ENCODE measurements around the gene PLA2G2A.

The PLA2G2A gene

GRCh38 chr1:19954059-19954458 lies 25.4 kb downstream of the PLA2G2A start:
- Histone ChIP-seq H3K9ac (no peak overlapping the region), H3K4me2 (no peak overlapping the region), H3K9me3 (peaks cover 21% of the 10 kb centered on the region), H3K27ac (no peak overlapping the region), H3K4me1 (no peaks in the 10 kb centered on the region), H3K36me3 (no peaks in the 10 kb centered on the region), H3K27me3 (no peaks in the 10 kb centered on the region), H3K4me3 (no peak overlapping the region), H4K20me1 (no peaks in the 10 kb centered on the region)
- no peak for TF ChIP-seq Cebpa-rat (IDR thresholded peaks at IDR 0.05)

DNA sequence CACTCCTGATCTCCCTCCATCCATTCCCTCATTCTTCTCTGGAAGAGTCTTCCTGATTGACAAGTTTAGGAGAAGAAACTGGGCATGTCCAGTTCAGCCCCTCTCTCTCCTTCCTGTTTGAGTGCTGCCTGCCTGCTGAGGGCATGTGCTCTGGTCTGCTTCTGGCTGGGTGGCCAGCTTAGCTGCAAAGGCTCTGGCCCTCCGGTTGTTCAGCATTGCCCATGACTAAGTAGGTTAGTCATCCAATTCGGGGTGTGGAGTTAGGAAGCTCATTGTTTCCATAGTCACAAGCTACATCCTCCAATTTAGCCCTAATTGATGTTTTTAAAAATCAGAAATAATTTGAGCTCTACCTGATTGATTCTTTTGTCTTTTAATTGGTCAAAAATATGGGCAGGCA lies 30.4 kb downstream of the PLA2G2A start:
- H3K9ac ChIP-seq = no peak overlapping the region
- H3K4me1 ChIP-seq = no peaks in the 10 kb centered on the region
- no peaks in the 10 kb centered on the region for H3K36me3 ChIP-seq
- H3K27me3 ChIP-seq = no peaks in the 10 kb centered on the region
- H4K20me1 ChIP-seq = no peaks in the 10 kb centered on the region
- H3K9me3 ChIP-seq = peaks cover 13% of the 10 kb centered on the region
- no peak overlapping the region for H3K4me2 ChIP-seq
- no peak for TF ChIP-seq Cebpa-rat (IDR thresholded peaks at IDR 0.05)
- no peak overlapping the region for H3K27ac ChIP-seq
- no peak overlapping the region for H3K4me3 ChIP-seq

- no peak overlapping the region for H3K27ac ChIP-seq
- no peaks in the 10 kb centered on the region for H3K36me3 ChIP-seq
- TF ChIP-seq Cebpa-rat (IDR thresholded peaks at IDR 0.05) = no peak
- H3K4me1 ChIP-seq = no peaks in the 10 kb centered on the region
- no peak overlapping the region for H3K4me3 ChIP-seq
- H4K20me1 ChIP-seq = no peaks in the 10 kb centered on the region
- no peaks in the 10 kb centered on the region for H3K27me3 ChIP-seq
- no peak overlapping the region for H3K4me2 ChIP-seq
- no peak overlapping the region for H3K9ac ChIP-seq
- H3K9me3 ChIP-seq = no peaks in the 10 kb centered on the region
Observed at GRCh38 chr1:19946971-19947370, 32.4 kb downstream of the PLA2G2A start.

- H3K36me3 ChIP-seq = no peaks in the 10 kb centered on the region
- H3K4me3 ChIP-seq = no peak overlapping the region
- no peak overlapping the region for H3K27ac ChIP-seq
- no peaks in the 10 kb centered on the region for H3K27me3 ChIP-seq
- H3K9ac ChIP-seq = no peak overlapping the region
- no peak for TF ChIP-seq Cebpa-rat (IDR thresholded peaks at IDR 0.05)
- no peaks in the 10 kb centered on the region for H4K20me1 ChIP-seq
- H3K9me3 ChIP-seq = peaks cover under 1% of the 10 kb centered on the region; the same call in 1 of the 2 replicates
- no peaks in the 10 kb centered on the region for H3K4me1 ChIP-seq
- no peak overlapping the region for H3K4me2 ChIP-seq
Observed at GRCh38 chr1:19946331-19946751, 33.1 kb downstream of the PLA2G2A start.

- Histone ChIP-seq H3K9ac (no peak overlapping the region), H3K4me3 (no peak overlapping the region), H3K36me3 (no peaks in the 10 kb centered on the region), H3K4me1 (no peaks in the 10 kb centered on the region), H3K9me3 (peaks cover 5% of the 10 kb centered on the region; the same call in 1 of the 2 replicates), H3K27me3 (no peaks in the 10 kb centered on the region), H3K27ac (no peak overlapping the region), H4K20me1 (no peaks in the 10 kb centered on the region), H3K4me2 (no peak overlapping the region)
- no peak for TF ChIP-seq Cebpa-rat (IDR thresholded peaks at IDR 0.05)
Observed at GRCh38 chr1:19945914-19946313, 33.5 kb downstream of the PLA2G2A start.

- no peak for TF ChIP-seq Cebpa-rat (IDR thresholded peaks at IDR 0.05)
- Histone ChIP-seq H4K20me1 (no peaks in the 10 kb centered on the region), H3K4me2 (no peak overlapping the region), H3K4me3 (no peak overlapping the region), H3K4me1 (no peaks in the 10 kb centered on the region), H3K27ac (no peak overlapping the region), H3K27me3 (no peaks in the 10 kb centered on the region), H3K36me3 (no peaks in the 10 kb centered on the region), H3K9ac (no peak overlapping the region), H3K9me3 (peaks cover 7% of the 10 kb centered on the region; the same call in 1 of the 2 replicates)
Observed at GRCh38 chr1:19942657-19943056, 36.8 kb downstream of the PLA2G2A start.

GRCh38 chr1:19942088-19942487 lies 37.3 kb downstream of the PLA2G2A start:
- H3K4me3 ChIP-seq = no peak overlapping the region
- H3K36me3 ChIP-seq = no peaks in the 10 kb centered on the region
- no peak overlapping the region for H3K4me2 ChIP-seq
- no peak overlapping the region for H3K9ac ChIP-seq
- H3K27ac ChIP-seq = no peak overlapping the region
- H3K4me1 ChIP-seq = no peaks in the 10 kb centered on the region
- H3K27me3 ChIP-seq = no peaks in the 10 kb centered on the region
- H3K9me3 ChIP-seq = peaks cover 7% of the 10 kb centered on the region; the same call in 1 of the 2 replicates
- H4K20me1 ChIP-seq = no peaks in the 10 kb centered on the region
- TF ChIP-seq Cebpa-rat (IDR thresholded peaks at IDR 0.05) = no peak

DNA sequence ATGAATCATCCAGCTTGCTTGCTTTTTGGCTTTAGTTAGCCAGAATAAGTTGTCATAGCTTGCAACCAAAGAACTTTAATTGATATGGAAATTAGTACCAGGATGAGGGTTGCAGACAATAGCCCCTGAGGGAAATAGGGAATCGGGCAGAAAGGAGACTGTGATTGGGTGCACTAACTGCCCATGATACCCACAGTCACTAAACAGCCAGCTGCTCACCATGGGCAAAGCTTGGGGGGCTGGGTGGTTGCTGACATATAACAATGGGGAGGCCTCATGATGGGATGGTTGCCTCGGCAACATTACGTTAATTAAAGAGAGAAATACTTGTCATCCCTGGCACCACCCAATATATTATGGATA lies 38.2 kb downstream of the PLA2G2A start:
- Histone ChIP-seq H3K4me1 (no peaks in the 10 kb centered on the region), H3K9me3 (peaks cover 7% of the 10 kb centered on the region; the same call in 1 of the 2 replicates), H3K4me2 (no peak overlapping the region), H3K27me3 (no peaks in the 10 kb centered on the region), H3K27ac (no peak overlapping the region), H3K4me3 (no peak overlapping the region), H4K20me1 (no peaks in the 10 kb centered on the region), H3K9ac (no peak overlapping the region), H3K36me3 (no peaks in the 10 kb centered on the region)
- no peak for TF ChIP-seq Cebpa-rat (IDR thresholded peaks at IDR 0.05)

GRCh38 chr1:19940486-19941205 lies 38.8 kb downstream of the PLA2G2A start:
- Histone ChIP-seq H4K20me1 (no peaks in the 10 kb centered on the region), H3K27ac (no peak overlapping the region), H3K9me3 (peaks cover 7% of the 10 kb centered on the region; the same call in 1 of the 2 replicates), H3K36me3 (no peaks in the 10 kb centered on the region), H3K4me2 (no peak overlapping the region), H3K4me3 (no peak overlapping the region), H3K4me1 (no peaks in the 10 kb centered on the region), H3K9ac (no peak overlapping the region), H3K27me3 (no peaks in the 10 kb centered on the region)
- no peak for TF ChIP-seq Cebpa-rat (IDR thresholded peaks at IDR 0.05)

- Histone ChIP-seq H3K27ac (no peak overlapping the region), H3K4me2 (no peak overlapping the region), H3K4me1 (no peaks in the 10 kb centered on the region), H3K9me3 (peaks cover 17% of the 10 kb centered on the region), H3K36me3 (no peaks in the 10 kb centered on the region), H3K9ac (no peak overlapping the region), H3K27me3 (no peaks in the 10 kb centered on the region), H4K20me1 (no peaks in the 10 kb centered on the region), H3K4me3 (no peak overlapping the region)
- TF ChIP-seq Cebpa-rat (IDR thresholded peaks at IDR 0.05) = no peak
Observed at GRCh38 chr1:19938472-19938871, 40.9 kb downstream of the PLA2G2A start.
